Activated naive CD8-positive, alpha-beta T cell (primary cell): ENCODE data around the gene EVI5L.
"Not testable (repeated sequence)": the region's sequence is repeated elsewhere in the genome, so short reads cannot be mapped to it uniquely, and the experiment has no call there.

Experiments
- H3K27ac Mint-ChIP-seq: one replicate; pipeline ENCODE4 v1.8.0; 2021; ENCODE audit warnings: mixed read lengths
- H3K27me3 Mint-ChIP-seq: one replicate; pipeline ENCODE4 v1.8.0; 2021; ENCODE audit warnings: mixed read lengths
- H3K36me3 Mint-ChIP-seq: one replicate; pipeline ENCODE4 v1.8.0; 2021; ENCODE audit warnings: mixed read lengths
- H3K4me1 Mint-ChIP-seq: one replicate; pipeline ENCODE4 v1.8.0; 2021; ENCODE audit warnings: low read depth, mixed read lengths
- H3K4me3 Mint-ChIP-seq: one replicate; pipeline ENCODE4 v1.8.0; 2021; ENCODE audit warnings: mild to moderate bottlenecking, mixed read lengths
- H3K9me3 Mint-ChIP-seq: one replicate; pipeline ENCODE4 v1.8.0; 2021; ENCODE audit warnings: low read depth, mixed read lengths

Gene EVI5L

GRCh38 chr19:7877249-7877836 is 47.3 kb downstream of the EVI5L start:
- Mint-ChIP-seq H3K27me3 (no peaks in the 10 kb centered on the region), H3K27ac (no peak overlapping the region), H3K4me1 (peaks cover 5% of the 10 kb centered on the region), H3K9me3 (no peaks in the 10 kb centered on the region), H3K4me3 (no peak overlapping the region), H3K36me3 (no peaks in the 10 kb centered on the region)

- Mint-ChIP-seq H3K27me3 (no peaks in the 10 kb centered on the region), H3K9me3 (no peaks in the 10 kb centered on the region), H3K27ac (no peak overlapping the region), H3K36me3 (no peaks in the 10 kb centered on the region), H3K4me1 (peaks cover 2% of the 10 kb centered on the region), H3K4me3 (no peak overlapping the region)
These were observed 49.2 kb downstream of the EVI5L start for GRCh38 chr19:7879111-7879807.

GRCh38 chr19:7879836-7880235 is 49.8 kb downstream of the EVI5L start:
- Mint-ChIP-seq H3K27ac (no peak overlapping the region), H3K36me3 (no peaks in the 10 kb centered on the region), H3K4me3 (no peak overlapping the region), H3K27me3 (no peaks in the 10 kb centered on the region), H3K9me3 (no peaks in the 10 kb centered on the region), H3K4me1 (no peaks in the 10 kb centered on the region)

GRCh38 chr19:7881910-7882309 is 51.9 kb downstream of the EVI5L start:
- Mint-ChIP-seq H3K27ac (no peak overlapping the region), H3K27me3 (no peaks in the 10 kb centered on the region), H3K9me3 (no peaks in the 10 kb centered on the region), H3K36me3 (no peaks in the 10 kb centered on the region), H3K4me1 (no peaks in the 10 kb centered on the region), H3K4me3 (no peak overlapping the region)

GRCh38 chr19:7883105-7883504 is 53.1 kb downstream of the EVI5L start:
- no peak overlapping the region for H3K27ac Mint-ChIP-seq
- H3K9me3 Mint-ChIP-seq = no peaks in the 10 kb centered on the region
- H3K4me1 Mint-ChIP-seq = no peaks in the 10 kb centered on the region
- H3K27me3 Mint-ChIP-seq = no peaks in the 10 kb centered on the region
- H3K4me3 Mint-ChIP-seq = no peak overlapping the region
- no peaks in the 10 kb centered on the region for H3K36me3 Mint-ChIP-seq

GRCh38 chr19:7883796-7884570 is 54.0 kb downstream of the EVI5L start:
- peaks cover 3% of the 10 kb centered on the region for H3K27me3 Mint-ChIP-seq
- no peaks in the 10 kb centered on the region for H3K9me3 Mint-ChIP-seq
- H3K36me3 Mint-ChIP-seq = no peaks in the 10 kb centered on the region
- H3K4me3 Mint-ChIP-seq = no peak overlapping the region
- H3K27ac Mint-ChIP-seq = no peak overlapping the region
- no peaks in the 10 kb centered on the region for H3K4me1 Mint-ChIP-seq

- Mint-ChIP-seq H3K27me3 (peaks cover 3% of the 10 kb centered on the region), H3K4me3 (no peak overlapping the region), H3K27ac (no peak overlapping the region), H3K4me1 (no peaks in the 10 kb centered on the region), H3K9me3 (no peaks in the 10 kb centered on the region), H3K36me3 (no peaks in the 10 kb centered on the region)
These were observed 55.8 kb downstream of the EVI5L start for GRCh38 chr19:7885818-7886217.

- Mint-ChIP-seq H3K9me3 (no peaks in the 10 kb centered on the region), H3K4me1 (no peaks in the 10 kb centered on the region), H3K27me3 (peaks cover 3% of the 10 kb centered on the region), H3K36me3 (no peaks in the 10 kb centered on the region), H3K27ac (no peak overlapping the region), H3K4me3 (no peak overlapping the region)
These were observed 57.6 kb downstream of the EVI5L start for GRCh38 chr19:7887408-7888144.

- no peaks in the 10 kb centered on the region for H3K36me3 Mint-ChIP-seq
- H3K4me3 Mint-ChIP-seq = no peak within 1 kb of the TSS
- H3K27me3 Mint-ChIP-seq = peaks cover 3% of the 10 kb centered on the region
- H3K27ac Mint-ChIP-seq = no peak within 1 kb of the TSS
- H3K4me1 Mint-ChIP-seq = no peaks in the 10 kb centered on the region
- H3K9me3 Mint-ChIP-seq = no peaks in the 10 kb centered on the region
These were observed 58.3 kb downstream of the EVI5L start, which contains the start of gene LRRC8E for GRCh38 chr19:7888145-7888825. Gene LRRC8E, plus strand, starts transcription at chr19:7888510. Its CDS starts 7,094 bp downstream, at chr19:7895604.

GRCh38 chr19:7888826-7889217 is 58.8 kb downstream of the EVI5L start:
- no peaks in the 10 kb centered on the region for H3K9me3 Mint-ChIP-seq
- H3K27ac Mint-ChIP-seq = no peak overlapping the region
- H3K4me3 Mint-ChIP-seq = no peak overlapping the region
- no peaks in the 10 kb centered on the region for H3K36me3 Mint-ChIP-seq
- peaks cover 3% of the 10 kb centered on the region for H3K27me3 Mint-ChIP-seq
- no peaks in the 10 kb centered on the region for H3K4me1 Mint-ChIP-seq

- H3K27ac Mint-ChIP-seq, H3K36me3 Mint-ChIP-seq, H3K9me3 Mint-ChIP-seq, H3K4me3 Mint-ChIP-seq, H3K27me3 Mint-ChIP-seq, H3K4me1 Mint-ChIP-seq: not testable (repeated sequence)
These were observed 63.5 kb downstream of the EVI5L start for GRCh38 chr19:7893362-7894101.

GRCh38 chr19:7894612-7895309 is 64.7 kb downstream of the EVI5L start:
- peaks cover 3% of the 10 kb centered on the region for H3K27me3 Mint-ChIP-seq
- H3K4me3 Mint-ChIP-seq = no peak overlapping the region
- no peaks in the 10 kb centered on the region for H3K9me3 Mint-ChIP-seq
- H3K36me3 Mint-ChIP-seq = no peaks in the 10 kb centered on the region
- H3K4me1 Mint-ChIP-seq = no peaks in the 10 kb centered on the region
- no peak overlapping the region for H3K27ac Mint-ChIP-seq

- H3K4me1 Mint-ChIP-seq = no peaks in the 10 kb centered on the region
- peaks cover 3% of the 10 kb centered on the region for H3K27me3 Mint-ChIP-seq
- no peaks in the 10 kb centered on the region for H3K36me3 Mint-ChIP-seq
- H3K27ac Mint-ChIP-seq = no peak overlapping the region
- H3K4me3 Mint-ChIP-seq = no peak overlapping the region
- no peaks in the 10 kb centered on the region for H3K9me3 Mint-ChIP-seq
These were observed 65.5 kb downstream of the EVI5L start for GRCh38 chr19:7895565-7895964.
